ENCODE results near the gene KCNG4.

The KCNG4 gene

DNA sequence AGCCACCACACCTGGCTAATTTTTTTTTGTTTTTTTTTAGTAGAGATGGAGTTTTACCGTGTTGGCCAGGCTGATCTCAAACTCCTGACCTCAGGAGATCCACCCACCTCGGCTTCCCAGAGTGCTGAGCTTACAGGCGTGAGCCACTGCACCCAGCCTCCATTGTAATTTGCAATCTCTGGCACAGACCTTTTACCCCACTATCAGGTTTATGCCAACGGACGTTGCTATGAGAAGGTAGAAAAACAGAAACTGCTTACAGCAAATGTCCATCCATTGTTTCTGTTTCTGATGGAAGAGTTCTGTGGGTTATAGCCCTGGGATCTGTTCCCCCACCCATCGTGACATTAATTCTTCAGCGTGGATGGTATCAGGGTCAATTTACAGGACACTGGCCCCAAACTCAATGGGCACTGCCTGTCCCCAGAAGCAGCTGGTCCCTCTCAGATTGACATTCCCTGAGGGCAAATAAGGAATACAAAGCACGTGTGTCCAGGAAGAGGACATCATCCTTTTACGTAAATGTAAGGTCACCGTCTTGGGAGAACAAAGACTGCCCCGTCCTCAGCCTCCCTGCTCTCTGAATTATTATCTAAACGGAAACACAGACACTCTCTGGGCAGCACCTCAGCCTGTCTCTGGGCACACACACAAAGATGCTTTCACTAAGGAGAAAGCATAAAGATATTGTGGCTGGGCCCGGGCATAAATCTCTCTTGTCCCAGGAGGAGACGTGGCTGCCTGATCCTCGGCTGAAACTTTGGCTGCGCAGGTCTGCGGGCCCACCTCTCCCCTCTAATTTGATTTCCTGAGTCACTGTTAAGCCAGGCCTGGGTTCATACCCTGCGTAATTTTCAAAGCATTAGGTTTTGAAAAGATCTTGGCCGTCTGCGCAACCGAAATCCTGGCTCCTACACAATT is 5.2 kb downstream of the KCNG4 start:
- TF ChIP-seq GATA3 (IDR thresholded peaks at IDR 0.05; ENCODE audit: low read depth, low read length) (no peak), GATA2 (IDR thresholded peaks at IDR 0.05; ENCODE audit: low read depth, low read length) (no peak)

DNA sequence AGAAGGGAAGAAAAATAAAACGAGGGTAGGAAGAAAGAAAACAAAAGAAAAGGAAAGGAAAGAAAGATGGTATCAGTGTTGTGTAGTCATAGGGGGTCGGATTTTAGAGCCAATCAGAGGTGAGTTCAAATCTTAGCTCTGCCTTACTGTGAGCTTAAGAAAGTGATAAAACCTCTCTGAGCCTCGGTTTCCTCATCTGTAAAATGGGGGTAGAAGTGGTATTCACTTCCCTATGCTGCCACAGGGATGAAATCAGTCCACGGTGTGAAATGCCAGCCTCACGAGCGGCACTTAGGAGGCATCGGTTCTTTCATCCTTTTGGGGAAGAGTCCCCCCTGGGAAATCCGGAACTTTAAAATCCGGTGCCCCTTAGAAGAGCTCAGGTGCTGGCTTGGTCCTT is 6.1 kb downstream of the KCNG4 start:
- TF ChIP-seq GATA3 (IDR thresholded peaks at IDR 0.05; ENCODE audit: low read depth, low read length): no peak
- no peak for TF ChIP-seq GATA2 (IDR thresholded peaks at IDR 0.05; ENCODE audit: low read depth, low read length)

DNA sequence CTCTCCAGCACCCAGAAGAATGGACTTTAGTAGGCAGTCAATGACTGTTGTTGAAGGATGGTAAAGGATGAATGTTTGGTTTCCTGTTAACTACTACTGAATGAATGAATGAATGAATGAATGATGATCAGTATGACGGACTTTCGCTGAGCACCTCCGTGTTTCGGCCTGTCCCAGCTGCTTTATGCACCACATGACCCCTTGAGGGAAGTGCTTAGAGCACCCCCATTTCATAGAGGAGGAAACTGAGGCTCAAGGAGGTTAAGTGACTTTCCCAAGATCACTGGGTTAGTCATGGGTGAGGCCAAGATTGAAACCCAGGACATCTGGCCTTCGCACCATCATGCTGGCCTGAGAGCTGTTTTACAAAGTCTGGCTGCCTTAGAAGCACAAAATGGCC is 6.8 kb downstream of the KCNG4 start:
- TF ChIP-seq GATA3 (IDR thresholded peaks at IDR 0.05; ENCODE audit: low read depth, low read length) (no peak), GATA2 (IDR thresholded peaks at IDR 0.05; ENCODE audit: low read depth, low read length) (no peak)

DNA sequence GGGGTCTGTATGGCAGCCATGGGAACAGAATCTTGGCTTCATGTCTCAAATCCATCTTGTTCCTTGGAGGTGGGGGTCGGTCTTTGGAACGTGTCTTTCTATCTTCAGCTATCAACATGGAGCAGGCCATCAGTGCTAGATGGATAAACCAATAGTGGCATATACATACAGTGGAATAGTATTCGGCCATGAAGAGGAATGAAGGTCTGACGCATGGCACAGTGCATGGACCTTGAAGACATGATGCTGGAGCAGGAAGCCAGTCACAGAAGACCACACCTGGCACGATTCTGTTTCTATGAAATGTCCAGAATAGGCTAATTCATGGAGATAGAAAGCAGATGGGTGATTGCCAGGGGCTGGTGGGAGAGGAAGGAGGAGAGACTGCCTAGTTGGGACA is 7.8 kb downstream of the KCNG4 start:
- no peak for TF ChIP-seq GATA3 (IDR thresholded peaks at IDR 0.05; ENCODE audit: low read depth, low read length)
- TF ChIP-seq GATA2 (IDR thresholded peaks at IDR 0.05; ENCODE audit: low read depth, low read length): no peak

DNA sequence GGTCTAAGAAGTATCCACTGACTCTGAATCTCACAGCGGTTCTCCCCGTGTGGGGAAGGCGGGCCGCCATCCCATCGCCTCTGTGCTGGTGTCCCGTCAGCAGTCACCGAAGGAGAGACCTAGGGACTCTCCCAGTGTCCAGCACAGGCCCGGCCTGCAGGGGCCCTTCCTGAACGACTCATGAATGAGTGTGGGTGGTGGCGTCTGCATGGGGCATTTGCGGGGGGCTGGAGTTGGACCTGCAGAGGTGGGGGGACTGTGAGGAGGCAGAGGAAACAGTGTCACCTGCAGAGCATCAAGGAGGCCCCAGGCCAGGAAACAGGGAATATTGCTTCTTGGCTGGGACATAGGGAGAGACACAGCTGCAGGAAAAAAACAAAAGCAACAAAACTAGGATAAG is 10.3 kb downstream of the KCNG4 start:
- no peak for TF ChIP-seq GATA2 (IDR thresholded peaks at IDR 0.05; ENCODE audit: low read depth, low read length)

DNA sequence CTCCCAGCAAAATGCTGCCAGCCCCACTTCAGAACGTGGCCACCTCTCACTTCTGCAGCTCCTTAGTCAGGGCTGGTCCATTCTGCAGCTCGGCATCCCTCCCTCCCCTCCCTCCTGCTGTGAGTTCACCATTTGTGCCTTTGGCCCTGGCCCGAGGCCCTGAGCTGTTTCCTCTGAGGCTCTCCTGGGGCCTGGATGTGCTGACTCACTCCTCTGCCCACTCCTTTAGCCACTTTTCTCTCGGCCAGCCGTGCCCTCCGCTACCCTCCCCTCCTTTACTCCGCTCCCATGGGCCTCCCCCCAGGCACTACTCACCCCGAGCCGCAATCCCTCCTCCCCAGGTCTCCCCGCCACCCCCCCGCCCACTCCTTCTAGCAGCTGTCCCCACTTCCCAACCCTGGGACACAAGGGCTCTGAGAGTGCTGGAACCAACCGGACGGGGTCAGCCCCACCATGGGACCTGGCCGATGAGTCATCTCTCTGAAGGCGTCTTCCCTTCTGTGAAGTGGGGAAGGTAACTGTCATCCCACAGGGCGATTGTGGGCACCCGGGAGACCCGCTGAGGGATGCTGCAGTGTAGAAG is 11.5 kb downstream of the KCNG4 start:
- no peak for TF ChIP-seq GATA3 (IDR thresholded peaks at IDR 0.05; ENCODE audit: low read depth, low read length)
- TF ChIP-seq GATA2 (IDR thresholded peaks at IDR 0.05; ENCODE audit: low read depth, low read length): no peak

GRCh38 chr16:84227548-84227947 is 12.3 kb downstream of the KCNG4 start:
- TF ChIP-seq GATA3 (IDR thresholded peaks at IDR 0.05; ENCODE audit: low read depth, low read length) (no peak), GATA2 (IDR thresholded peaks at IDR 0.05; ENCODE audit: low read depth, low read length) (no peak)

- TF ChIP-seq GATA2 (IDR thresholded peaks at IDR 0.05; ENCODE audit: low read depth, low read length) (no peak), GATA3 (IDR thresholded peaks at IDR 0.05; ENCODE audit: low read depth, low read length) (no peak)
Observed at GRCh38 chr16:84226026-84226425, 13.8 kb downstream of the KCNG4 start.

- no peak for TF ChIP-seq GATA3 (IDR thresholded peaks at IDR 0.05; ENCODE audit: low read depth, low read length)
- TF ChIP-seq GATA2 (IDR thresholded peaks at IDR 0.05; ENCODE audit: low read depth, low read length): no peak
Observed at GRCh38 chr16:84225571-84225970, 14.2 kb downstream of the KCNG4 start.

- TF ChIP-seq GATA3 (IDR thresholded peaks at IDR 0.05; ENCODE audit: low read depth, low read length) (no peak), GATA2 (IDR thresholded peaks at IDR 0.05; ENCODE audit: low read depth, low read length) (no peak)
Observed at GRCh38 chr16:84225126-84225525, 14.7 kb downstream of the KCNG4 start.

- no peak for TF ChIP-seq GATA2 (IDR thresholded peaks at IDR 0.05; ENCODE audit: low read depth, low read length)
- TF ChIP-seq GATA3 (IDR thresholded peaks at IDR 0.05; ENCODE audit: low read depth, low read length): no peak
Observed at GRCh38 chr16:84224554-84224953, 15.3 kb downstream of the KCNG4 start.

DNA sequence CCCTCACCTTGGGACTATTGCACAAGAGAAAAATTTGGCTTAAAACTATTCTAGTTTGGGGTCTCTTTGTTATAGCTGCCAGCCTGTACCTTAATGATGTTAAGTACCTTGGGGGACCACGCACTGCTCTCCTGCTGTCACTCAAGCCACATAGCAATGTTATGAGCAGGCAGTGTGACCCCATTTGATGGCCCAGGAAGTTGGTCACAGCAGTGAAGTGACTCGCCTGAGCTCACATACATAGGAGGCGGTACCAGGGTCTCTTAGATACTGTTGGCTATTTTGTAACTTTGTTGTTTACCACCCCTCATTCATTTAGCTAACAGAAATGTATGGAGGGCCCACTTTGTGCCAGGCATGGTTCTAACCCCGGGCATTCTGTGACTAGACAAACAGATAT is 16.4 kb downstream of the KCNG4 start:
- no peak for TF ChIP-seq GATA3 (IDR thresholded peaks at IDR 0.05; ENCODE audit: low read depth, low read length)
- TF ChIP-seq GATA2 (IDR thresholded peaks at IDR 0.05; ENCODE audit: low read depth, low read length): no peak

- no peak for TF ChIP-seq GATA2 (IDR thresholded peaks at IDR 0.05; ENCODE audit: low read depth, low read length)
- TF ChIP-seq GATA3 (IDR thresholded peaks at IDR 0.05; ENCODE audit: low read depth, low read length): no peak
Observed at GRCh38 chr16:84220851-84221250, 19.0 kb downstream of the KCNG4 start.

GRCh38 chr16:84218956-84219355 is 20.9 kb downstream of the KCNG4 start:
- no peak for TF ChIP-seq GATA3 (IDR thresholded peaks at IDR 0.05; ENCODE audit: low read depth, low read length)
- TF ChIP-seq GATA2 (IDR thresholded peaks at IDR 0.05; ENCODE audit: low read depth, low read length): no peak

- TF ChIP-seq GATA3 (IDR thresholded peaks at IDR 0.05; ENCODE audit: low read depth, low read length) (no peak), GATA2 (IDR thresholded peaks at IDR 0.05; ENCODE audit: low read depth, low read length) (no peak)
Observed at GRCh38 chr16:84218176-84218823, 21.5 kb downstream of the KCNG4 start.

Data from SH-SY5Y (cell line).